Measurements from ENCODE around the gene MTARC2.
A peak's percentile ranks its signal among the peaks of the same experiment; 100 is the strongest.

- peak in 3 of 11 experiments; percentile 5 to 26 (median 23) for TF ChIP-seq CTCF (IDR thresholded peaks at IDR 0.05 in 8 of 11, conservative IDR thresholded peaks at IDR 0.05 in 3 of 11)
- TF ChIP-seq POLR2AphosphoS5 (IDR thresholded peaks at IDR 0.05) = peak; percentile 67 to 78 (median 73)
- no peak for TF ChIP-seq POLR2A (IDR thresholded peaks at IDR 0.05)
These were observed 38.4 kb downstream of the MTARC2 start, which contains the start of gene MTARC1 for GRCh38 chr1:220786337-220787068.

All from spleen (tissue), 7 donors.